IPS-NIHi7 (cell line): Measurements from ENCODE around the gene SOX30.
A peak's percentile ranks its signal among the peaks of the same experiment; 100 is the strongest.

ENCODE experiments used
- DNase-seq: peaks from one replicate; pipeline ENCODE4 v3.0.0; 2012; ENCODE audit warnings: mixed read lengths; ENCODE audit errors: extremely low spot score

SOX30 gene

DNA sequence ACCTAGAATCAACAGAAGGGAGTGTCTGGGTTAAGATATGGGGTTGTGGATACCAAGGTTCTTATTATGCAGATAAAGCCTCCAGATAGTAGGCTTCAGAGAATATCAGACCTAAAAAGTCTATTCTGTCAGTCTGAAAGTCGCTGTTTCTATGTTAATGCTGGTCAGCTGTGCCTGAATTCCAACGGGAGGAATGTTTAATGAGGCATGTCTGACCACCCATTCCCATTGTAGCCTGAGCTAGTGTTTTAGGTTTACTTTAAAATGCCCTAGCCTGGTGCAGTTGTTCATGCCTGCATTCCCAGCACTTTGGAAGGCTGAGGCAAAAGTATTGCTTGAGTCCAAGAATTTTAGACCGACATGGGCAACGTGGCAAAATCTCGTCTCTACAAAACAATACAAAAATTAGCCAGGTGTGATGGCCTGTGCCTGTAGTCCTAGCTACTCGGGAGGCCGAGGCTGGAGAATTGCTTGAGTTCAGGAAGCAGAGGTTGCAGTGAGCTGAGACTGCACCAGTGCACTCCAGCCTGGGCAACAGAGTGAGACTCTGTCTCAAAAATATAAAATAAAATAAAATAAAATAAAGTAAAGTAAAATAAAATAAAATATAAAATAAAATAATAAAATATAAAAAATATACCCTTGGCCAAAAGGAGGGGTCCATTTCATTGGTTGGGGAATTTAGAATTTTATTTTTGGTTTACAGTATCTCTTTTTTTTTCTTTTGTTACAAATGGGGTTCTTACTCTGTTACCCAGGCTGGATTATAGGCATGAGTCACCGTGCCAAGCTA, 7.8 kb upstream of the SOX30 start:
- DNase-seq = no peak

DNA sequence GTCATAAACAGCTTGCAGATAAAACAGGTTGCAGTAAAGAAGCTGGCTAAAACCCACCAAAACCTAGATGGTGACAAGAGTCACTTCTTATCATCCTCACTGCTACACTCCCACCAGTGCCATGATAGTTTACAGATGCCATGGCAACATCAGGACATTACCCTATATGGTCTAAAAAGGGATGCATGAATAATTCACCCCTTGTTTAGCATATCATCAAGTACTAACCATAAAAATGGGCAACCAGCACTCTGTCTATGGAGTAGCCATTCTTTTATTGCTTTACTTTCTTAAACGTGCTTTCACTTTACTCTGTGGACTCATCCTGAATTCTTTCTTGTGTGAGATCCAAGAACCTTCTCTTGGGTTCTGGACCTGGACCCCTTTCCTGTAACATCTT, 6.7 kb upstream of the SOX30 start:
- DNase-seq = no peak

DNA sequence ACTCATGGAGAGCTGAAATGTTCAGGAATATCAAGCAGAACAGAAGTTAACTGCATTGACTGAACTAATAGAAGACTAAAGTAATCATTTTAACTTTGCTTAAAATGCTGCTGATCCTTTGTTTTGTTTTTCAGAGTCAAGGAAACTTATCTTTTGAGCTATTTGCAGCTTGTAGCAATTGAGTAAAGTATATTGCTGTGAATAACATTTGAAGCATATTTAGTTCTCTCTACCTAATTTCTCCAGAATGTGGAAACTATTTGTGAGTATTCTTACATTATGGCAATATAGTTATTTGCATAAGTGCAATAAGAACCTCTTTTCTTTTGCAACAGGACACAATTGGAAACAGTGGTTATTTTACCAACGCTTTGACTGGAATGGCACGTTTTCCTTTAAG, 5.3 kb upstream of the SOX30 start:
- DNase-seq = no peak

DNA sequence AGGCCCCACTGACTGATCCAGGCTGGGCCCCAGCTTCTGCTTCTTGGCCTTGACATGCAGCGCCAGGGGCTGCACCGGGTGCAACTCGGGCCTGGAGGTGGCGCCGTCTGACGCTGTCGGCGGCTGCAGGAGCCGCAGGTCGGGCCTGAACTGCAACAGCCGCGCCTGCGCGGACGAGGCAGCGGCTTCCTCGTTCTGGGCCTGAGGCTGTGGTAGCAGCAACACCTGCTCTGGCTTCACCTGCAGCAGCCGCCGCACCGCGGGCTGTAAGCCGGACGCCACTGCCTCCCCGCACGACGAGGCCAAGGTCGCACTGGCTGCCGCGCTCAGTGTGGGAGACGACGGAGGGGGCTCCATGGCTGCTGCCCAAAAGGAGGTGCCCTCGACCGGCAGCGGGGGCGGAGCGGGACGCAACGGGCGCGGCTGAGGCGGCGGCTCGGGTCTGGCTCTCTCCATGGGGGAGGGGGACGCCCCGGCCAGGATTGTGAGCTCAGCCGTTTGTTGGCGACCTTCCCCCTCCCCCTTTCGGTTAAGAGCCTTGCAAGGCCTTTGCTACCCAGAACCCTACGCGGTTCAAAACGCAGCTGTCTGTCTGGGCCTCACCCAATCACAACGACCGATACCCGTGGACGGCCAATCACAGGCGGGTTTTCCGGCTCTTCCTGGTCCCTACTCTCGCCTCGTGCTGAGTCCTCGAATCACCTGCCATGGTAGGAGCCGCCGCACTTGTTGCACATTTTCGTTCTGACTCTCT, 438 bp downstream of the SOX30 start:
- peak; percentile 88 for DNase-seq

DNA sequence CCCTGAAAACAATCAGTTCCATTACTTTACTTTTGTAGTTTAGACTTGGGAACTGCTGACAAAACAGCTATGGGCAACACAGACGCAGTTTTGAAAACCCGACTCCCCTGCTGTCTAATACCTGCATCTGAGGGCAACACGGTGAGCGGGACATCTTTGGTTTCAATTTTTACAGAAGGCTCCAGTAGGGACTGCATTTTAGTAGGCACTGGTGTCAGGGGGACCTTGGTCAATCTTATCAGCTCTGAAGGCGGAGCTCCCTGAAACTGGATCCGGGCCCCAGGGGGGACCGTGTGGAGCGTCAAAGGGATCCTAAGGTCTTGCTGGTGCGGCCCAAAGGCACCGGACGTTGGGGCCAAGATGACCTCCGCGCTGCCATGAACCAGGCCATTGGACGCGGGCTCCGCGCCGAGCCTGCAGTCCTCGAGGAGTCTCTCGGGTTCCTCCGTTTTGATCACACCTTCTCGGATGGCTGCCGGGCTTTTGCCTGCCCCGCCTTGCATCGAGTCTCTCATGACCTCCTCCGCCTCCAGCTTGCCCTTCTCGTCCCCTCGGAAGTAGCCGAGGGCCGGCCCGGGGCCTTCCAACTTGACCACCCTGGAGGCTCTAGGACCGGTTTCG, 1.1 kb downstream of the SOX30 start:
- DNase-seq = no peak

DNA sequence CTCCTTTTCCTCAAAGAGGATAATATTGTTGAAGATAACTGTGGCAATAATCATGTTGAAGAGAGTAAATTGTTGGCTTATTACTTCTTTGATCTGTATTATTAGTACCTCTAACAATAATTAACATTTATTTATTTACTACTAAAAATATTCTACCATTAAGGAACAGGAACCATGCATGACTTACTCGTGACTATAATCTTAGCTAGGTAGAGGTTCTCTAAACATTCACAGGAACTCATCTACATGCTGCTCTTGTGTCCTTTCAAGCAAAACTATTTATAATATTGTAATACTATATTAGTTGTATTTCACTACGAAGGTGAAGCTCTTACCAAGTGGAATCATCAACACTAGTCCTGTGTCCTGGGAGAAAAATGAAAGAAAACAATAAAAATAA, 3.1 kb downstream of the SOX30 start:
- DNase-seq = no peak

DNA sequence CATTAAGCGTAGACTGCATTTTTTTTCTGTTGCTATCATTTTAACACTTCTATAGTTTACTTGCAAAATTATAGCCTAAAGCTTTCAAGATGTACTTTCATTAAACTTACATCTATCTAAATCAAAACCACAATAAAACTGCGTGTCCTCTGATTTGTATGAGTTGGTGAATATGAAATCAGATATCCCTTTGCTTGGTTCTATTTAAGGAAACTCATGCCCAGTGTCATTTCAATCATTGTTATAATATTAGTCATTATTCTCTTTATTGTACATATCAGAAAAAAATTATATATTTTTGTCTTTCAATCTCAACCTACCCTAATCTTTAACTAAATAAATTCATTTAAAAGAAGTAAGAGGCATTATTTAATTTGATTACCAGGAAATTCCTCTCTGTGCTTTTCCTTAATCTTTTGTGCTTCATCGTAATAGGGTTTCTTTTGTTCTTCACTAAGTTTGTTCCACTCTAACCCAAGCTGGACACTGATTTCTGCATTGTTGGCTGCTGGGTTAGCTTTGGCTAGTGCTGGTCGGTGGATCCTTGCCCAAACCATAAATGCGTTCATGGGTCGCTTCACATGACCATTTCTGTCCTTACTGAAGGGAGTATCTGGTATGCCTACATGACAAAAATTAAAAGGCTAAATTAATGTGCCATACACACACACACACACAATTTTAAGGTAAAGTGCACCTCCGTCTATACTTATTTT, 3.8 kb downstream of the SOX30 start:
- DNase-seq = no peak

DNA sequence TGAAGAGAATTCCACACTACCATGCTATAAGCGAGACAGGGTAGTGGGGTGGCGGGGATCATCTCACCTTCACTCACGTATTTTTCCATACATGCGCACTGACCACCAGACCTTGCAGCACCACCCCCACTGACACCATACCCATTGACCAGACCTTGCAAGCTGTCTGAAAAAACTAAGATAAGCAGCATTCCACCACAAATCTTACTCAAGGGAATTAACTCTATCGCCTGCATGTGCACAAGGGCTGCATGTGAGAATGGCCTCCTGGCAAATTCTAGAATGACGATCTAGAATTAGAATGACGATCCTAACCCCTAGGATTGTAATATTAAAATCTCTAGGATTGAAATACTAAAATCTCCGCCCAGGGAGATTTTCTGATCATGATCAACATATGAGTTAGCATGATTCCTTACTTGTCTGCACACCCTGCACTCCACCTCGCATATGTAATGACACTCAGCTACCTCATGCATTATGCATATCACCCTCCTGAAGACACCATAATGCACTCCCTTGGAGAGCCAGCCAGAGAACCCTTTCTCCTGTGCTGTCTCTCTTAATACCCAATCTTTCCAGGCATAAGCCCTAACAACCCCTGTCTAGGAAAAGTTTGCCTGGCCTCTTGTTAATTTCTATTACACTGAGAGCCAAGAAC, 11.7 kb downstream of the SOX30 start:
- no peak for DNase-seq

DNA sequence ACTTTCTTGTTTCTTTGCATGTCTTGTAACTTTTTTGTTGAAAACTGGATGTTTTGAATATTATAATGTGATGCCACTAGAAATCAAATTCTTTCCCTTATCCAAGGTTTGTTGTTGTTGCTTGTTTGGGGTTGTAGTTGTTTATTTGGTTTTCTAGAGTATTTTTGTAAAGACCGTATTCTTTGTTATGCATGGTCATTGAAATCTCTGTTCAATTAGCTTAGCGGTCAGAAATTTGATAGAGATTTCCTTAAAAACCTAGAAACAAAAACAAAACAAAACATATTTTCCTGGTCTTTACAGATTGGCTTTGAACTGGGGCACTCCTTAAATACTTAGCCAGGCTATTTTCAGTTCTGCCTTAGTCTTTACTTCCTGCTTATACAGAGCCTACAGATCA, 21.9 kb downstream of the SOX30 start:
- DNase-seq = no peak

DNA sequence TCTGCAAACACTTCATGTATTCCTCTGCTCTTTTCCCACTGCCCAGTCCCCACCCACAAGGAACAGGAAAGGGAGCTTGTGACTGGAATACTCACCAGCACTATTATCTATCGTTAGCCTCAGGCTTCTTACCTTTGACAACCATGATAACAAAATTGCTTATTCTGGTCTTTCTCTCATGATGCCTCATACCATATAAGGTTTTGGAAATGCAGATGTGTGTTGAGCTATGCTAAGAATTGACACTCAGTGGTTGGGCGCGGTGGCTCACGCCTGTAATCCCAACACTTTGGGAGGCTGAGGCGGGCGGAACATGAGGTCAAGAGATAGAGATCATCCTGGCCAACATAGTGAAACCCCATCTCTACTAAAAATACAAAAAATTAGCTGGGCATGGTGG, 25.4 kb downstream of the SOX30 start:
- no peak for DNase-seq

DNA sequence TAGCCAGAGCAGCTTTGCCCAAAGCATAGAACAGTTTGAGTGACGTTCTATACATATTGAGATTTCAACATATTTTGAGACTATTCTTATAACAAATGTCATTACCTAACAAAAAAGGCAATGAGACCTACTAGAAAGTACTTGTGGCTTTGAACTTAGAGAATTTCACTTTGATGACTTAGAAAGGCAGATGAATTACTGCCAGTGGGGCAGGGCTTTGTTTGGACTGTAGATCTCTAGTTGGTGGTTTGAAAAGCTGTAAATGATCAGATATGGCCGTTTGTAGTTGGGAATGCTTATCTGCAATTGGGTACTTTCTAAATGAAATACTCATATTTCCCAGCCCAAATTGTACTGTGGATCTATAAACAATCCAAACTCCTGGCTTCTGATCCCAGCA, 28.1 kb downstream of the SOX30 start:
- DNase-seq = no peak

DNA sequence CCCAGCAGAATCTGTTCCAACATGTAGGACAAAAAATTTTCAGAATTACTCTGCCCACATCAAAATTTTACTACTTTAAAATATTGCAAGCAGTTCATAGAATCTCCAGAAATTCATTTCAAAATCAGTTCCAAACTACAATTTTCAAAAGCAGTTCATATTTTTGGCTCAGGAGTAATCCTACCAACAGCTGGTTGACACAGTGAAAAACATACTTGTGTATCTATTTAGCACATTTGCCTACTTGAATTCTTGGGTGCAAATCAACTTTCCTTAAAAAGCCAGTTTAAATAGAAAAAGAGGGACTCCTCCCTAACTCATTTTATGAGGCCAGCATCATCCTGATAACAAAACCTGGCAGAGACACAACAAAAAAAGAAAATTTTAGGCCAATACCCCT, 31.5 kb downstream of the SOX30 start:
- no peak for DNase-seq

DNA sequence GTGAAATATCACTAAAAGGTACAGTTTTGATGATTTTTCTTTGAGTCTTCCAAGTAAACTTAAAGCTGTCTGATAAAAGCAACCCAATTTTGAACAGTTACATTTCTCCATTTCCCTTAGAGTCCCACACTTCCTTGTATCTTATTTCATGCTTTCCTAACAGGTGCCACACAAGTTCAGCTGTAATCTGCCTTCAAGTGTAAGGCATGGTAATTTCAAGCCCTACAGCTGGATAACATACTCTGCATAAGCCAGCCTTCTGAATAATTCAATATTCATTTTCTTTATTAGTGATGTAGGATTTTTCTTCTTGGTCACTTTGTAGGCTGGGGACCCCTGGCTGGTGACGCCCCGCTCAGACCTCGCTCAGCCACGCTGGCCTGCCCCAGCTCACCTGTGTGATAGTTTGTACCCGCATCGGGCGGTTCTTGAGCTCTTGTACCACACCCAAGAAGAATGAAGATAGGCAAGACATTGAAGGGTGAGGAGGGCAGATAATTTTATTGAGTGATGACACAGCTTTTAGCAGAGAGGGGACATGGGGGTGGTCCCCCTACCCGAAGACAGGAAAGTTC, 34.0 kb downstream of the SOX30 start:
- no peak for DNase-seq

DNA sequence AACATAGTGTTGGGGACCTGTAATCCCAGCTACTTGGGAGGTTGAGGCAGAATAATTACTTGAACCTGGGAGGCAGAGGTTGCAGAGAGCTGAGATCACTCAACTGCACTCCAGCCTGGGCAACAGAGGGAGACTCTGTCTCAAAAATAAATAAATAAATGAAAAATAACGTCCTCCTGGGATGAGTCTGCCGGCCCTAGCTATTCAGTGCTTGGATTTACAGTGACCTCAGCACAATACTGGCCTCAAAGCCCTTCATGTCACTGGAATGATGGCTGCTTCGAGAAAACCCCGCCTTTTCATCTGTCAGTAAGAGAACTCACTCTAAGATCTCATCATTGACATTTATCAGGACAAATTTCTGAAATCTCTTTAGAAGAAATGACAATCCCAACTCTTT, 35.5 kb downstream of the SOX30 start:
- no peak for DNase-seq

DNA sequence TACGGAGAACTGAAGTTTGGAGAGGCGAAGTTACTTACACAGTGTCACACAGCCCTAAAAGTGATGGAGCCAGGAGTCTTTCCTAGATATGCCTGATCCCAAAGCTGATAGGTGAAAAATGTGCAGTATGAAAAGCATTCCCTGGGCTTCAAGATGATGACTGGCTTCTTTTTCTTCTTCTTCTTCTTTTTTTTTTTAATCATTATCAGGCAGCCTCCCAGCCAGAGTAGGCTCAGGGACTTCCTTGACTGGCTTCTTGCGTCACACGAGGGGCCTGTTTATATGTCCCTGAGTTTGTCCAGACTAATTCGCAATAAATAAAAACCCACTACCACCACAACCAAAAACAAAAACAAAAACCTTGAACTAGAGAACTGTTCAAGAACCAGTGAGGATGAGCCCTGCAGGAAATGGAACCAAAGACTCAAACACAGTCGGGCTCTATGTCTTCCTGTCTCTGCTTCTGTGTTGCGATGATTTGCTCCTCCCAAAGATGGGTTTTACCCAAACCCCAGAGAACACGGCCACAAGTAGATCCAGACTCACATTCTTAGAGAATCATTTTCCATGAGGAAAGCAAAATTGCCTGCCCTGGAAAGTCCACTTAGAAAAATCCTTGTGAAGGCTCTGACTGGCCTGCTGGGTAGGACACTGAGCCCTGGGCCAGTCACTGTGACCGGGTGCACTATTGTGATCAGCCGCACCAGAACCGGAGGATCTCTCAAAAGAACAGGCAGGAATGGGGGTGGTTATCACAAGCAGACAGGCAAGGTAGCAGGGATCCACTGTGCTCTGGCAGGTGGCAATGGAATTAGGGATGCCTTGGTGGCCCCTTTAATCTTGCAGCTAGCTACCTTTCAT, 38.6 kb downstream of the SOX30 start:
- DNase-seq = no peak

DNA sequence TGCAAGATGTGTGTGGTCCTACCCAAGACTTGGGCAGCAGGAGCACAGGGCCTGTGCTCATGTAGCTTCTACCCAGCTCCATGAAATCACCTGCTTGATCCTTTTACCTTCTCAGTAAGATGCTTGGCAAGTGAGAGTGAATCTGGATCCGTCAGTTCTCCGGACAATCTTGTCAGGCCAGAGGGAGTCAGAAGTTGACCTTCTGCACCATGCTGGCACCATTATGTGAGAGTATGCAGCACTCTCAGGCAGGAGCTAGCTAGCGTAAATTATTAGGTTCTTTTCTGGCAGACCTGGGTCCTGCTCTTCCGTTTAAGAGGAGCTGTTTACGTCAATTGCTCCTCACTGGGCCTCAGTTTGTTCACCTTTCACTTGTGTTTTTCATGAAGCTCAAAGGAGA, 39.7 kb downstream of the SOX30 start:
- no peak for DNase-seq

DNA sequence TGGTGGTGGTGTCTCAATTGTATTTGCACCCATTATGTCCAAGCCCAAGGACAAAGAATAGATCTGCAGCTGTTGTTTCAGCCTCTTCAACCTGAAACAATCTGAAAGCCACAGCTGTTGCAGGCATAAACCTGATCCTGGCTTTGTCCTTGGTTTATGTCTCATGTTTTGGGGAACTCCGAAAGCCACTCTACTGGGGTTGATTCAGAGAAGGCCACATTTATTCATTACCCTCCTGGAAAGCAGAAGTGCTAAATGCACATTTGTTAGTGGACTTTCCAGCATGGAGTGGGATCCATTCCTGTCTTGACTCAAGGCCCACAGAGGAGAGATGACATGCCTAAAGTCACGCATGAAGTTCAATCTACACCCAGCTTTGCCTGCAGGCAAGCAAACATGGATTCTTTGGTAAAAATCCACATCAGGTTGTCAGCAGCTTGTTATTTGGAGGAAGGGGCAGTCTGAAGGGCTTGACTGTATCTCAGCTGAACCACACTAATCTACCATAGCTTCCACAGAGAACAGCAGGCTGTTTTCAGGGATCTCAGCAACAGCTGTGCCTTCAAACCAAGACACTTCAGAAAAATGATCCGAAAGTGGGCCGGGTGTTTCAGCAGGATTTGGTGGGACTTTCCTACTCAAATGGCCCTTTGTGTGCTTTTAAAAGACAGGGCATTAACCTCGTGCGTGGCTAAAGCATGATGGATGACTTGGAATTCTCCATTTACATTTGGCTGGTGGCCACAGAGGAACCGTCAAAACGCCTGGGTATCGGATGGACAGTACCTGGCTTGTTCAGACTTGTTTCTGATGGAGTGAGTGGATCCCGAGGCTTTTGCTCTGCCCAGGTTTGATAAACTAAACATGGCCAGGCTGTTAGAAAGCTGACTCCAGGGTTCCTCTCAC, 40.4 kb downstream of the SOX30 start:
- DNase-seq = no peak

DNA sequence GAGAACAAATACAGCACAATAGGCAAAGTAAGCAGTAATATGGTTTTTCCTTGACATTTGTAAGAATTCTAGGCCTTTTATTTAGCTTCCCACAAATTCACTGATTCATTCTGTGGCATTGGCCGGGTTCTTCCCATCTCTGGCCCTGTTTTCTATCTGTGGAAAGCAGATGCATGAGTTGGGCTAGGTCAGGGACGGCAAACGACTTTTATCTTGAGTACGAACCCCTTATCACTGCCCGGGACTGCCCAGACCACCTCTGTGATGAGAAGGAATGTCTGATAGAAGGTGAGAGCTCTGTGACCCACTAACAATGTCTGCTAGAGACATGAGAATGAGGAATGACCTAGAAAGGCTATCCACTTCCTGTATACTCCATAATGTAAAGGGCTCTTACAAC, 41.2 kb downstream of the SOX30 start:
- no peak for DNase-seq

DNA sequence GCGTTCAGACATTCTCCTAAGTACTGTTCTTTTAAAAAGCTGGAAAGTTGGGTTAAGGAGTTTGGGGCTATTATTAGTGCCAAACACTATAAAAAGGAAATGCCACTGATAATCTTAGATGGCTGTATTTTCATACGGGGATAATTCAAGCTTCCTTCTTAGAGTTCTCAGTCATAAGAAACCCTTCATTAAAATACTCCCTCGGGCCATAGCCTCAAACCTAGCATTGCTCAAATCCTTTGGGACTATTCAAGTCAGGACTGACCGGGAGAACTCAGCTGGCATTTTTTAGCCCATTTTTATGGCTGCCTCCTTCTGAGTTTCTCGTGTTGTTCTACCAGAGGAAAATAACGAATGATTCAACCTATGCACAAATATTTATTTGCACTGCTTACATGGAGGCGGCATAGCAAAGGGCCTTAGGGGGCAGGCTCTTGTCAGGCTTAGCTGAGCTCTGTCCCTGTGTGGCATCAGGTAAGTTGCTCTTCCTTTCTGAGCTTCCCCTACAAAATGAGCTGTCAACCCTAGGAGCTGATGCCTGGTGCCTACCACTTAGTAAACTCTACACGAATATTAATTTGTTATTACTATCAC, 43.2 kb downstream of the SOX30 start:
- DNase-seq = no peak
